PC-3 (cell line): ENCODE measurements around the gene POLD2.

Source experiments
- CTCF ChIP-seq: fragments of 300-600 bp; sonication (generic); conservative IDR thresholded peaks from 2 replicates; pipeline ENCODE4 v1.5.1; 2017; ENCODE audit warnings: antibody characterized with exemption, low read depth, mild to moderate bottlenecking, low read length
- EZH2 ChIP-seq: fragments of 300-600 bp; sonication (generic); IDR thresholded peaks from one replicate; pipeline ENCODE4 v1.6.1; 2017; ENCODE audit warnings: antibody characterized with exemption, mild to moderate bottlenecking, low read length; ENCODE audit not compliant: unreplicated experiment
- EZH2phosphoT487 ChIP-seq: fragments of 300-600 bp; sonication (generic); IDR thresholded peaks from 2 replicates; pipeline ENCODE4 v1.6.1; 2018; ENCODE audit warnings: mild to moderate bottlenecking, antibody characterized with exemption, low read length, borderline replicate concordance

GRCh38 chr7:44080686-44081265 is 42.6 kb downstream of the POLD2 start:
- TF ChIP-seq EZH2: no peak
- TF ChIP-seq CTCF: no peak
- no peak for TF ChIP-seq EZH2phosphoT487
